ENCODE data around the gene ART3. TPM values are rescaled to one million over a fixed set of nuclear protein-coding genes. Genes with fewer than 3 reads are reported as not detected.
A peak's percentile ranks its signal among the peaks of the same experiment; 100 is the strongest.

Gene ART3
- polyA plus RNA-seq, 3 donors: not detected

- H3K4me3 Mint-ChIP-seq: no peak overlapping the region
- H3K27ac ChIP-seq (ENCODE audit: low read depth in 1 of 2, low read length in 2 of 2): peak overlapping the region in 1 of 2 donors; percentile 30
- intact Hi-C loops (cut with micrococcal nuclease): loop anchor here in 1 of 2 donors (10.0 kb wide), 1 partner anchor 156 kb away; the partner anchor contains the start of gene PPEF2
- H3K4me2 ChIP-seq (replicated peaks; ENCODE audit: extremely low read depth, low read length, poor library complexity, severe bottlenecking): no peak overlapping the region
- H3K4me3 ChIP-seq (replicated peaks in 1 of 3; ENCODE audit: low read depth in 2 of 3, low read length in 3 of 3): peak overlapping the region in 1 of 3 experiments; percentile 10
- no peaks in the 10 kb centered on the region for H3K9me3 Mint-ChIP-seq
- TF ChIP-seq CTCF (IDR thresholded peaks at IDR 0.05): no peak
- no peaks in the 10 kb centered on the region for H3K9me3 ChIP-seq (replicated peaks in 1 of 2; ENCODE audit: control insufficient read depth in 1 of 2, insufficient read depth in 1 of 2, low read length in 2 of 2)
- H3K27ac Mint-ChIP-seq: peak overlapping the region in 6 of 7 donors; percentile 57 to 83 (median 78)
- peaks cover 28 to 43% of the 10 kb centered on the region in 2 donors for H3K4me1 ChIP-seq (ENCODE audit: control insufficient read depth in 1 of 2, insufficient read depth in 2 of 2, low read length in 2 of 2)
- H2AFZ ChIP-seq (ENCODE audit: insufficient read depth, low read depth, low read length, poor library complexity, severe bottlenecking): no peak overlapping the region
- peaks cover 45% of the 10 kb centered on the region for H3K4me1 Mint-ChIP-seq
- no peaks in the 10 kb centered on the region for H3K79me2 ChIP-seq (ENCODE audit: insufficient read depth, low read length)
- peak in 2 of 3 donors; percentile 26 for DNase-seq
- H4K20me1 ChIP-seq (ENCODE audit: insufficient read depth, low read length): no peaks in the 10 kb centered on the region
- no peaks in the 10 kb centered on the region for H3K27me3 ChIP-seq (ENCODE audit: control insufficient read depth in 2 of 2, insufficient read depth in 2 of 2, low read length in 2 of 2)
- no peak overlapping the region for H3K9ac ChIP-seq (ENCODE audit: insufficient read depth, low read length, poor library complexity, severe bottlenecking)
- no peaks in the 10 kb centered on the region for H3K36me3 Mint-ChIP-seq
- H3K36me3 ChIP-seq (replicated peaks in 1 of 2; ENCODE audit: control insufficient read depth in 1 of 2, insufficient read depth in 2 of 2, low read length in 2 of 2): no peaks in the 10 kb centered on the region
- H3K27me3 Mint-ChIP-seq (ENCODE audit: low read depth in 3 of 3): peaks cover 0 to 2% (median 0%) of the 10 kb centered on the region in 3 donors
Measured at GRCh38 chr4:76060506-76060905, 14.0 kb upstream of the ART3 start.

DNA sequence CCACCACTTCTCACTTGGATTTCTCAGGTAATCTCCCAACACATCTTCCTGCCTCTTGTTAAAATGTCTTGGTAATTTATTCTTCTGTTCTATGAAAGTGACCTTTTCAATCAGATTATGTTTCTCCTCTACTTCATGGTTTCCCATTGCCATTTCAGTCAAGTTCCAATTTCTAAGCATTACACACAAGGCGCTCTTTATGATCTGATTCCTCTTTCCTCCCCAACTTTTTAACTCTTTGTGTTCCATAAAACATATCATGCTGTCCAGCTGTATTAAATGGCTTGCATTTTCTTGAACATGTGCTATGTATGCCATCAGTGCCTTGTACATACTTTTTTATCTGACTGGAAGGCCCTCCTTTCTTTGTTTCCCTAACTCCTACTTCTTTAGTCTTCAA, 13.1 kb upstream of the ART3 start:
- Mint-ChIP-seq H3K4me1 (peaks cover 41% of the 10 kb centered on the region), H3K4me3 (peak overlapping the region in 1 of 2 donors; percentile 46), H3K36me3 (no peaks in the 10 kb centered on the region), H3K9me3 (no peaks in the 10 kb centered on the region), H3K27ac (peak overlapping the region in 3 of 7 donors; percentile 42 to 57 (median 50)), H3K27me3 (ENCODE audit: low read depth in 3 of 3) (peaks cover 0 to 2% (median 0%) of the 10 kb centered on the region in 3 donors)
- no peak overlapping the region for H2AFZ ChIP-seq (ENCODE audit: insufficient read depth, low read depth, low read length, poor library complexity, severe bottlenecking)
- H3K79me2 ChIP-seq (ENCODE audit: insufficient read depth, low read length): no peaks in the 10 kb centered on the region
- H3K9me3 ChIP-seq (replicated peaks in 1 of 2; ENCODE audit: control insufficient read depth in 1 of 2, insufficient read depth in 1 of 2, low read length in 2 of 2): no peaks in the 10 kb centered on the region
- no peak overlapping the region for H3K4me2 ChIP-seq (replicated peaks; ENCODE audit: extremely low read depth, low read length, poor library complexity, severe bottlenecking)
- TF ChIP-seq CTCF (IDR thresholded peaks at IDR 0.05): no peak
- H4K20me1 ChIP-seq (ENCODE audit: insufficient read depth, low read length): no peaks in the 10 kb centered on the region
- no peaks in the 10 kb centered on the region for H3K36me3 ChIP-seq (replicated peaks in 1 of 2; ENCODE audit: control insufficient read depth in 1 of 2, insufficient read depth in 2 of 2, low read length in 2 of 2)
- DNase-seq: no peak
- no peak overlapping the region for H3K27ac ChIP-seq (ENCODE audit: low read depth in 1 of 2, low read length in 2 of 2)
- peaks cover 28 to 43% of the 10 kb centered on the region in 2 donors for H3K4me1 ChIP-seq (ENCODE audit: control insufficient read depth in 1 of 2, insufficient read depth in 2 of 2, low read length in 2 of 2)
- H3K9ac ChIP-seq (ENCODE audit: insufficient read depth, low read length, poor library complexity, severe bottlenecking): no peak overlapping the region
- intact Hi-C loops (cut with micrococcal nuclease): loop anchor here in 1 of 2 donors (10.0 kb wide), 1 partner anchor 157 kb away; the partner anchor contains the start of gene PPEF2
- no peaks in the 10 kb centered on the region for H3K27me3 ChIP-seq (ENCODE audit: control insufficient read depth in 2 of 2, insufficient read depth in 2 of 2, low read length in 2 of 2)
- H3K4me3 ChIP-seq (replicated peaks in 1 of 3; ENCODE audit: low read depth in 2 of 3, low read length in 3 of 3): no peak overlapping the region
- no CpG with 5 or more reads among the region's 1 CpG for WGBS (ENCODE audit: insufficient coverage)
